ENCODE results near the gene CPNE5.

The CPNE5 gene

DNA sequence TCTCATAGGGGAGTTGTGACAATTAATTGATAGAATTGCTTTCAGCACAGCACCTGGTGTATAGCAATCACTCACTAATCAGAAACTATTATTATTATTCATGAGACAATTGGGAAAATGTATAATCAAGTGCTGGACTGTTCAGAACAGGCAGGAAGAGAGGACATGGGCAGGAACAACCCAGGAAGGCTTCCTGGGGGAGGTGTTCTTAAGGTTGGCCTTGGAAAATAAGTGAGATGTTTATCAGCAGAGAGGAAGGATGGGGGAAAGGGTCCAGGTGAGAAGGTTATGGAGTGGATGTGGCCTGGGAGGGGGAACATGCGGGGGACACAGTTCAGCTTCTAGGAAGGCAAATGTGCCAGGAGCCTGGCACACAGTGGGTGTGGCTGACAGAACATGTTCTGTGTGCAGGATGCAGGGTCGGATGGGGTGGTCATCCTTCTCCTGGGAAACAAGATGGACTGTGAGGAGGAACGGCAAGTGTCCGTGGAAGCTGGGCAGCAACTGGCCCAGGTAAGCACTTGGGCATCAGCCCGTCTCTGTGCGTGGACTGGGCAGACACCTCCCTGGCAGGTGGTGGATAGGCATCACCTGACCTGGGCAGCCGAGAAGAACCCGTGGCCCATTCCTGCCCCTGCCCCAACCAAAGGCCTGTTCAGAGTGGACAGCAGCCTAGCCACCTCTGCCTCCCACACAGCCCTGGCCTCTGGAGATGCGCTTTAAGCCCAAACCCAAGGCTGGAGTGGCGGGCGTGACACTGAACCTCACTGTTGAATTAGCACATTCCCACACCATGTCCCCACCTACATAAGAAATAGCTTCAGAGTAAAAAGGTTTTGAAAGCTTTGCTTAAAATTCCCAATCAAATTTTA is 110.7 kb downstream of the CPNE5 start:
- Histone ChIP-seq H3K9ac (ENCODE audit: low read depth, low read length, poor library complexity, severe bottlenecking) (no peak overlapping the region), H3K9me2 (replicated peaks; ENCODE audit: low read depth, low read length) (no peaks in the 10 kb centered on the region), H3K9me3 (ENCODE audit: insufficient read depth, low read depth, low read length) (no peaks in the 10 kb centered on the region), H3K4me2 (ENCODE audit: low read depth, low read length, poor library complexity, severe bottlenecking) (no peak overlapping the region), H3K4me1 (ENCODE audit: insufficient read depth, low read length, poor library complexity, severe bottlenecking) (no peaks in the 10 kb centered on the region), H3K27me3 (ENCODE audit: insufficient read depth, low read length, poor library complexity, severe bottlenecking) (no peaks in the 10 kb centered on the region), H4K20me1 (ENCODE audit: insufficient read depth, low read length, poor library complexity, severe bottlenecking) (no peaks in the 10 kb centered on the region), H2AFZ (ENCODE audit: low read length) (no peak overlapping the region), H3K36me3 (ENCODE audit: insufficient read depth, low read length) (peaks cover 6% of the 10 kb centered on the region; the same call in 1 of the 2 replicates), H3K4me3 (ENCODE audit: low read length, poor library complexity, severe bottlenecking) (no peak overlapping the region), H3F3A (ENCODE audit: low read depth) (no peaks in the 10 kb centered on the region), H3K79me2 (ENCODE audit: insufficient read depth, low read length) (no peaks in the 10 kb centered on the region)
- no peak for TF ChIP-seq EZH2phosphoT487 (IDR thresholded peaks at IDR 0.05; ENCODE audit: borderline replicate concordance)
- TF ChIP-seq, protein P1, sequence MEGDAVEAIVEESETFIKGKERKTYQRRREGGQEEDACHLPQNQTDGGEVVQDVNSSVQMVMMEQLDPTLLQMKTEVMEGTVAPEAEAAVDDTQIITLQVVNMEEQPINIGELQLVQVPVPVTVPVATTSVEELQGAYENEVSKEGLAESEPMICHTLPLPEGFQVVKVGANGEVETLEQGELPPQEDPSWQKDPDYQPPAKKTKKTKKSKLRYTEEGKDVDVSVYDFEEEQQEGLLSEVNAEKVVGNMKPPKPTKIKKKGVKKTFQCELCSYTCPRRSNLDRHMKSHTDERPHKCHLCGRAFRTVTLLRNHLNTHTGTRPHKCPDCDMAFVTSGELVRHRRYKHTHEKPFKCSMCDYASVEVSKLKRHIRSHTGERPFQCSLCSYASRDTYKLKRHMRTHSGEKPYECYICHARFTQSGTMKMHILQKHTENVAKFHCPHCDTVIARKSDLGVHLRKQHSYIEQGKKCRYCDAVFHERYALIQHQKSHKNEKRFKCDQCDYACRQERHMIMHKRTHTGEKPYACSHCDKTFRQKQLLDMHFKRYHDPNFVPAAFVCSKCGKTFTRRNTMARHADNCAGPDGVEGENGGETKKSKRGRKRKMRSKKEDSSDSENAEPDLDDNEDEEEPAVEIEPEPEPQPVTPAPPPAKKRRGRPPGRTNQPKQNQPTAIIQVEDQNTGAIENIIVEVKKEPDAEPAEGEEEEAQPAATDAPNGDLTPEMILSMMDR (conservative IDR thresholded peaks at IDR 0.05; ENCODE audit: low read length): no peak

DNA sequence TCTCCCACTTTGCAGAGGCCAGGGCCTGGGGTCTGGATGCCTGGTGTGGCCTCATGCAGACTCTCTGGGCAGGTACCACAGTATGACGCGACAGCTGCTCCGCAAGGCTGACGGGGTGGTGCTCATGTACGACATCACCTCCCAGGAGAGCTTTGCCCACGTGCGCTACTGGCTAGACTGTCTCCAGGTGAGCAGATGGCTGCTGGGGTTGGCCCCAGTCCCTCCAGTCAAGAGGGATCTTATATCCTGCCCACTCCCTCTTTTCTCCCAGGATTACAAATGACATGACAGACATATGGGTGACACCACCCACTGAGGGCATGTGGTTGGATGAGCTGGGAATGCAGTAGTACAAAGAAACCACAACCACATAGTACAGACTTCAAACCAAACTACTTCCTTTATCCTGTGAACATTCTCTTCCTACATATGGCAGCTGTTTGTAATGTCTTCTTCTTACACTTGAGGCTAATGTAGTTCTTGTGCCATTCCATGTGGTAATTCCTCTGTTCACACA is 111.7 kb downstream of the CPNE5 start:
- Histone ChIP-seq H3K4me2 (ENCODE audit: low read depth, low read length, poor library complexity, severe bottlenecking) (no peak overlapping the region), H3K9ac (ENCODE audit: low read depth, low read length, poor library complexity, severe bottlenecking) (no peak overlapping the region), H3F3A (ENCODE audit: low read depth) (no peaks in the 10 kb centered on the region), H2AFZ (ENCODE audit: low read length) (no peak overlapping the region), H3K4me3 (ENCODE audit: low read length, poor library complexity, severe bottlenecking) (no peak overlapping the region), H3K36me3 (ENCODE audit: insufficient read depth, low read length) (peaks cover 6% of the 10 kb centered on the region; the same call in 1 of the 2 replicates), H3K27me3 (ENCODE audit: insufficient read depth, low read length, poor library complexity, severe bottlenecking) (no peaks in the 10 kb centered on the region), H3K4me1 (ENCODE audit: insufficient read depth, low read length, poor library complexity, severe bottlenecking) (no peaks in the 10 kb centered on the region), H3K9me2 (replicated peaks; ENCODE audit: low read depth, low read length) (no peaks in the 10 kb centered on the region), H4K20me1 (ENCODE audit: insufficient read depth, low read length, poor library complexity, severe bottlenecking) (no peaks in the 10 kb centered on the region), H3K79me2 (ENCODE audit: insufficient read depth, low read length) (no peaks in the 10 kb centered on the region), H3K9me3 (ENCODE audit: insufficient read depth, low read depth, low read length) (no peaks in the 10 kb centered on the region)
- no peak for TF ChIP-seq EZH2phosphoT487 (IDR thresholded peaks at IDR 0.05; ENCODE audit: borderline replicate concordance)
- TF ChIP-seq, protein P1 (conservative IDR thresholded peaks at IDR 0.05; ENCODE audit: low read length): no peak

DNA sequence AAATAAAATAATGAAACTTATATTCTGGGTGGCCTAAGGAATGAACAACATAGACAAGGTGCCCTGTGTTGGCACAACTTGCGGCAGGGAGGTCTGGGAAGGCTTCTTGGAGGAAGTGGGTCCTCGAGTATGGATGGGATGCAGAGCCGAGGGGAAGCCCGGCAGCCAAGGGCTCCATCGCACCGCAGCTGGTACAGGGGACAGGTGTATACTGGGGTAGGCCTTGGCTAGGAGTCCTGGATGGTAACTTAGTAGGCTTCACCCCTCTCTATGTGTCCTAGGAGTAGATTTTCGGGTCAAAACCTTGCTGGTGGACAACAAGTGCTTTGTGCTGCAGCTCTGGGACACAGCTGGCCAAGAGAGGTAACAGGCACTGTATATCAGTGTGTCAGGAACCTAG is 113.7 kb downstream of the CPNE5 start:
- TF ChIP-seq, protein P1 (conservative IDR thresholded peaks at IDR 0.05; ENCODE audit: low read length): no peak
- no peak for TF ChIP-seq EZH2phosphoT487 (IDR thresholded peaks at IDR 0.05; ENCODE audit: borderline replicate concordance)
- Histone ChIP-seq H3K9me2 (replicated peaks; ENCODE audit: low read depth, low read length) (no peaks in the 10 kb centered on the region), H3K4me1 (ENCODE audit: insufficient read depth, low read length, poor library complexity, severe bottlenecking) (no peaks in the 10 kb centered on the region), H3K9me3 (ENCODE audit: insufficient read depth, low read depth, low read length) (no peaks in the 10 kb centered on the region), H3K4me3 (ENCODE audit: low read length, poor library complexity, severe bottlenecking) (no peak overlapping the region), H3K27me3 (ENCODE audit: insufficient read depth, low read length, poor library complexity, severe bottlenecking) (no peaks in the 10 kb centered on the region), H3K79me2 (ENCODE audit: insufficient read depth, low read length) (no peaks in the 10 kb centered on the region), H3K4me2 (ENCODE audit: low read depth, low read length, poor library complexity, severe bottlenecking) (no peak overlapping the region), H3K9ac (ENCODE audit: low read depth, low read length, poor library complexity, severe bottlenecking) (no peak overlapping the region), H4K20me1 (ENCODE audit: insufficient read depth, low read length, poor library complexity, severe bottlenecking) (no peaks in the 10 kb centered on the region), H3K36me3 (ENCODE audit: insufficient read depth, low read length) (peaks cover 8% of the 10 kb centered on the region; the same call in 1 of the 2 replicates), H2AFZ (ENCODE audit: low read length) (no peak overlapping the region), H3F3A (ENCODE audit: low read depth) (no peaks in the 10 kb centered on the region)

All from Loucy (cell line).